Upper lobe of left lung (tissue), 4 donors: ENCODE measurements around the gene TRIM71.

Experiments
- POLR2AphosphoS5 ChIP-seq, 2 donors: sonication (generic); formaldehyde crosslinking; IDR thresholded peaks; one replicate each; pipeline ENCODE4 v1.5.1; 2017; ENCODE audit warnings: antibody characterized with exemption in 2 of 2
- TF ChIP-seq, protein P1 (sequence below), 6 experiments: fragments of 450-650 bp in 4 of 6; fragments of 200-600 bp in 2 of 6; sonication (generic) in 2 of 6; IDR thresholded peaks; one replicate each; pipeline ENCODE4 v1.5.1; 2016 to 2019; ENCODE audit warnings: antibody characterized with exemption in 6 of 6

GRCh38 chr3:32862936-32863487 lies 45.2 kb downstream of the TRIM71 start:
- TF ChIP-seq, protein P1, sequence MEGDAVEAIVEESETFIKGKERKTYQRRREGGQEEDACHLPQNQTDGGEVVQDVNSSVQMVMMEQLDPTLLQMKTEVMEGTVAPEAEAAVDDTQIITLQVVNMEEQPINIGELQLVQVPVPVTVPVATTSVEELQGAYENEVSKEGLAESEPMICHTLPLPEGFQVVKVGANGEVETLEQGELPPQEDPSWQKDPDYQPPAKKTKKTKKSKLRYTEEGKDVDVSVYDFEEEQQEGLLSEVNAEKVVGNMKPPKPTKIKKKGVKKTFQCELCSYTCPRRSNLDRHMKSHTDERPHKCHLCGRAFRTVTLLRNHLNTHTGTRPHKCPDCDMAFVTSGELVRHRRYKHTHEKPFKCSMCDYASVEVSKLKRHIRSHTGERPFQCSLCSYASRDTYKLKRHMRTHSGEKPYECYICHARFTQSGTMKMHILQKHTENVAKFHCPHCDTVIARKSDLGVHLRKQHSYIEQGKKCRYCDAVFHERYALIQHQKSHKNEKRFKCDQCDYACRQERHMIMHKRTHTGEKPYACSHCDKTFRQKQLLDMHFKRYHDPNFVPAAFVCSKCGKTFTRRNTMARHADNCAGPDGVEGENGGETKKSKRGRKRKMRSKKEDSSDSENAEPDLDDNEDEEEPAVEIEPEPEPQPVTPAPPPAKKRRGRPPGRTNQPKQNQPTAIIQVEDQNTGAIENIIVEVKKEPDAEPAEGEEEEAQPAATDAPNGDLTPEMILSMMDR (IDR thresholded peaks at IDR 0.05): no peak
- no peak for TF ChIP-seq POLR2AphosphoS5 (IDR thresholded peaks at IDR 0.05)
